GM12878 (cell line): Measurements from ENCODE around the gene LASP1NB.

Source experiments
- ASH2L ChIP-seq: fragments of 300-600, 200-600 bp; sonication (generic); IDR thresholded peaks from 2 replicates; pipeline ENCODE4 v1.6.1; 2017; ENCODE audit warnings: low read depth, mild to moderate bottlenecking, borderline replicate concordance
- MXI1 ChIP-seq: fragments of 150-350 bp; IDR thresholded peaks from 2 replicates; pipeline ENCODE4 v1.6.1; 2011; ENCODE audit warnings: low read depth, mild to moderate bottlenecking, inconsistent platforms, low read length, improper control_type of control experiment
- POLR2A ChIP-seq: IDR thresholded peaks from 2 replicates; pipeline ENCODE4 v1.6.1; 2011; ENCODE audit warnings: low read depth, mild to moderate bottlenecking, low read length
- TF ChIP-seq, protein P1 (sequence below), 3 experiments: IDR thresholded peaks in 2 of 3; conservative IDR thresholded peaks in 1 of 3; 2 replicates each; pipeline ENCODE4 v1.5.1; 2011; ENCODE audit warnings: low read depth in 3 of 3, low read length in 3 of 3, mild to moderate bottlenecking in 3 of 3, control low read depth in 2 of 3, moderate library complexity in 2 of 3, inconsistent platforms in 1 of 3, mixed read lengths in 1 of 3; ENCODE audit not compliant: control insufficient read depth in 2 of 3, insufficient read depth in 1 of 3; ENCODE audit errors: extremely low read depth in 1 of 3

GRCh38 chr17:38961413-38961812 is 36.0 kb downstream of the LASP1NB start:
- TF ChIP-seq MXI1 (no peak), ASH2L (no peak), POLR2A (no peak)
- TF ChIP-seq, protein P1, sequence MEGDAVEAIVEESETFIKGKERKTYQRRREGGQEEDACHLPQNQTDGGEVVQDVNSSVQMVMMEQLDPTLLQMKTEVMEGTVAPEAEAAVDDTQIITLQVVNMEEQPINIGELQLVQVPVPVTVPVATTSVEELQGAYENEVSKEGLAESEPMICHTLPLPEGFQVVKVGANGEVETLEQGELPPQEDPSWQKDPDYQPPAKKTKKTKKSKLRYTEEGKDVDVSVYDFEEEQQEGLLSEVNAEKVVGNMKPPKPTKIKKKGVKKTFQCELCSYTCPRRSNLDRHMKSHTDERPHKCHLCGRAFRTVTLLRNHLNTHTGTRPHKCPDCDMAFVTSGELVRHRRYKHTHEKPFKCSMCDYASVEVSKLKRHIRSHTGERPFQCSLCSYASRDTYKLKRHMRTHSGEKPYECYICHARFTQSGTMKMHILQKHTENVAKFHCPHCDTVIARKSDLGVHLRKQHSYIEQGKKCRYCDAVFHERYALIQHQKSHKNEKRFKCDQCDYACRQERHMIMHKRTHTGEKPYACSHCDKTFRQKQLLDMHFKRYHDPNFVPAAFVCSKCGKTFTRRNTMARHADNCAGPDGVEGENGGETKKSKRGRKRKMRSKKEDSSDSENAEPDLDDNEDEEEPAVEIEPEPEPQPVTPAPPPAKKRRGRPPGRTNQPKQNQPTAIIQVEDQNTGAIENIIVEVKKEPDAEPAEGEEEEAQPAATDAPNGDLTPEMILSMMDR (IDR thresholded peaks at IDR 0.05 in 2 of 3, conservative IDR thresholded peaks at IDR 0.05 in 1 of 3; ENCODE audit: control insufficient read depth in 2 of 3, extremely low read depth in 1 of 3, insufficient read depth in 1 of 3, low read depth in 3 of 3, low read length in 3 of 3), result no peak
